ENCODE measurements around the gene WWTR1.

The WWTR1 gene

DNA sequence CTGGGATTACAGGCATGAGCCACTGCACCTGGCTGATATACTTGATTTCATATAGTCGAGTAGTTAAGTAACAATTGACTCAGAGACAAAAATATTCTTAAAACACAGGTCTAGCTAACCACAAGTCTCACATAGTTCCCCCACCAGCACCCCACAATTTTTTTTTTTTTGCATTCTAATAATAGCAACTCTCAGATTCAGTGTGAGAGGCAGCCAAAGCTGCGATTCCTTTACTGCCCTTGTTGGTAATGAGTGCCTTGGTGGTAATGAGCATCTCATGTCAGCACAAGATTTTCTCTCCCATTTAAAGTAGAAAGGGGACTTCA is 72.5 kb downstream of the WWTR1 start:
- no peak overlapping the region for H3K9ac ChIP-seq (ENCODE audit: low read length in 5 of 5)
- peaks cover 5 to 51% (median 23%) of the 10 kb centered on the region in 5 donors for H3K4me1 ChIP-seq (ENCODE audit: control insufficient read depth in 5 of 5, insufficient read depth in 5 of 5, low read length in 5 of 5)
- H3K9me3 ChIP-seq (ENCODE audit: control insufficient read depth in 5 of 5, low read length in 5 of 5), result no peaks in the 10 kb centered on the region
- H3K27ac ChIP-seq (ENCODE audit: low read depth, low read length), result no peak overlapping the region
- no peak overlapping the region for H3K4me3 ChIP-seq (ENCODE audit: low read depth in 1 of 5, low read length in 5 of 5)
- H3K27me3 ChIP-seq (ENCODE audit: control insufficient read depth in 5 of 5, insufficient read depth in 4 of 5, low read length in 5 of 5), result no peaks in the 10 kb centered on the region
- H3K36me3 ChIP-seq (ENCODE audit: control insufficient read depth in 5 of 5, insufficient read depth in 5 of 5, low read length in 5 of 5), result no peaks in the 10 kb centered on the region

DNA sequence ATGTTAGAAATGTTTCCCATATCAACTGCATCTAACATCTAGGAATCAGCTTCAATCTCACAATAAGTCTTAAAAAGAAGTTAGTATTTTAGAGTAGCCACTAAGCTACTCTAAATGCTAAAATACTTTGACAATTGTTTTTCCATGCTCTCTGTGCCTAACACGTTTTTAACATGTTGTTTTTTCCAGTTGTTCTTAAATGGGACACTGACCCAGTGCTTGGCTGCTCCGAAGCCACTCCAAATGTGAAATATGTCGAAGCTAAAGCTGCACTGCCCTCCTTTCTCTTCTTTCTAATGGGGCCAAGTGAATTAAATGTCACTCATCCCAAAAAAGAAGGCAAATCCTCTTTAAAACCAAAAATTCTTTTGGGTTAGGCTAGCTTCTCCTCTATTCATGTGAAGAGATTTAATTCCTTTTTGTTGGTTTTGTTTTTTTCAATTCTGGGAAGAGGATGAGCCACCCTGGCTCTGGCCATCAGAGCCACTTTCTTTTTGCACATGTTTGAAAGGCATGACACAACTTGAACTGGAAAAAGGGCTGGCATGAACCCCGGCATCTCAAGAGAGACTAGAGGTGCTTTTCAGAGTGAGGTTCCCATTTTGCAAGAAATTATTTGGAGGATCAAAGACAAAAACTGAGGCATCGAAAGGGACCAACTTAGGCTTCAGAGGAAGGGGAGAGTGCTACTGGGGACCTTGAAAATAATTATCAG is 73.7 kb downstream of the WWTR1 start:
- Histone ChIP-seq H3K36me3 (ENCODE audit: control insufficient read depth in 5 of 5, insufficient read depth in 5 of 5, low read length in 5 of 5) (no peaks in the 10 kb centered on the region), H3K27ac (ENCODE audit: low read depth, low read length) (peak overlapping the region; percentile 67), H3K4me1 (ENCODE audit: control insufficient read depth in 5 of 5, insufficient read depth in 5 of 5, low read length in 5 of 5) (peaks cover 5 to 62% (median 36%) of the 10 kb centered on the region in 5 donors), H3K9me3 (ENCODE audit: control insufficient read depth in 5 of 5, low read length in 5 of 5) (no peaks in the 10 kb centered on the region), H3K27me3 (ENCODE audit: control insufficient read depth in 5 of 5, insufficient read depth in 4 of 5, low read length in 5 of 5) (no peaks in the 10 kb centered on the region), H3K4me3 (ENCODE audit: low read depth in 1 of 5, low read length in 5 of 5) (no peak overlapping the region), H3K9ac (ENCODE audit: low read length in 5 of 5) (peak overlapping the region in 2 of 5 donors; percentile 4 to 43)

DNA sequence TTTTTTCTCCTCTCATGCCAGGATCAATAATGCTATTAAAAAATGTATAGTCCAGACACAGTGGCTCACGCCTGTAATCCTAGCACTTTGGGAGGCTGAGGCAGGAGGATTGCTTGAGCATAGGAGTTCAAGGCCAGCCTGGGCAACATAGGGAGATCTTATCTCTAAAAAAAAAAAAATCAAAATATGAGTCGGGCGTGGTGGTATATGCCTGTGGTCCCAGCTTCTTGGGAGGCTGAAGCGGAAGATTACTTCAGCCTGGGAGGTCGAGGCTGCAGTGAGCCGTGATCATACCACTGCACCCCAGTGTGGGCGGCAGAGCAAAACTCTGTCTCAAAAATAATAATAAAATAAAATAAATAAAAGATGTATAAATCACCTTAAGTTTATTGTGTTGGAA is 75.4 kb downstream of the WWTR1 start:
- peak overlapping the region; percentile 84 for H3K27ac ChIP-seq (ENCODE audit: low read depth, low read length)

DNA sequence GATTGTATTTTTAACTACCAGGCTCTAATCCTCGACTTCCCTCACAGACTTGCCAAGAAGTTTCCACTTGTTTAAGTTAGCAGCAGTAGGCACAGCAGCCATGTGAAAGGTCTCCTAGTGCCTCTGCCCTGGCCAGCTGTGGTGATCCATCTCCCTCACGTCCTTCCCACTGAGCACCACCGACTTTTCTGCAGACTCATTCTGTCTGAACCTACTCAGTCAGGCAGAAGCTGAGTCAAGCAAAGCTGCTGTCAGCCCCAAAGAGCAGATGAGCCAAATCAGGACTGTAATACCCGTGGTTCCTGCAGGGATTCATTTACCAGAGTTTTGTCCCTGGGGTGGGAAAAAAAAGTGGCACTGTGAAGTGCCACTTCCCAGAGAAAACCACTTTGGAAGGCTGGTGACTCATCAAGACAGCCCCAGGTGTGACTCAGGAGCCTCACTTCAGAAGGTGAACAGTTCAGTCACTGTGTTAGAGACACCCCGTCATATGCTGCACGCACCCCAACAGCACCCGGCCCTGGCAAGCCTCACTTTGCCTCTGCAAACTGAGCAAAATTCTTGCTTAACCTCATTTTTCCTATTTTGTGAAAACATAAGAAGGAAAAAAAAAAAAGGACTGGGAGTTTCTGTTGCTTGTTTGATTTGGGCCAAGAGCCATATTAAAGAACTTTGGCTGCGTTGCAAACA is 76.0 kb downstream of the WWTR1 start:
- Histone ChIP-seq H3K36me3 (ENCODE audit: control insufficient read depth in 5 of 5, insufficient read depth in 5 of 5, low read length in 5 of 5) (no peaks in the 10 kb centered on the region), H3K27me3 (ENCODE audit: control insufficient read depth in 5 of 5, insufficient read depth in 4 of 5, low read length in 5 of 5) (no peaks in the 10 kb centered on the region), H3K9me3 (ENCODE audit: control insufficient read depth in 5 of 5, low read length in 5 of 5) (no peaks in the 10 kb centered on the region), H3K27ac (ENCODE audit: low read depth, low read length) (peak overlapping the region; percentile 84), H3K9ac (ENCODE audit: low read length in 5 of 5) (peak overlapping the region in 2 of 5 donors; percentile 30 to 75), H3K4me3 (ENCODE audit: low read depth in 1 of 5, low read length in 5 of 5) (peak overlapping the region in 2 of 5 donors; percentile 16 to 38), H3K4me1 (ENCODE audit: control insufficient read depth in 5 of 5, insufficient read depth in 5 of 5, low read length in 5 of 5) (peaks cover 5 to 55% (median 36%) of the 10 kb centered on the region in 5 donors)

More for the DNA sequence above, 75.4 kb downstream of the WWTR1 start:
- Histone ChIP-seq H3K4me1 (ENCODE audit: control insufficient read depth in 5 of 5, insufficient read depth in 5 of 5, low read length in 5 of 5) (peaks cover 5 to 57% (median 33%) of the 10 kb centered on the region in 5 donors), H3K9ac (ENCODE audit: low read length in 5 of 5) (no peak overlapping the region), H3K9me3 (ENCODE audit: control insufficient read depth in 5 of 5, low read length in 5 of 5) (no peaks in the 10 kb centered on the region), H3K36me3 (ENCODE audit: control insufficient read depth in 5 of 5, insufficient read depth in 5 of 5, low read length in 5 of 5) (no peaks in the 10 kb centered on the region), H3K4me3 (ENCODE audit: low read depth in 1 of 5, low read length in 5 of 5) (no peak overlapping the region), H3K27me3 (ENCODE audit: control insufficient read depth in 5 of 5, insufficient read depth in 4 of 5, low read length in 5 of 5) (no peaks in the 10 kb centered on the region)

DNA sequence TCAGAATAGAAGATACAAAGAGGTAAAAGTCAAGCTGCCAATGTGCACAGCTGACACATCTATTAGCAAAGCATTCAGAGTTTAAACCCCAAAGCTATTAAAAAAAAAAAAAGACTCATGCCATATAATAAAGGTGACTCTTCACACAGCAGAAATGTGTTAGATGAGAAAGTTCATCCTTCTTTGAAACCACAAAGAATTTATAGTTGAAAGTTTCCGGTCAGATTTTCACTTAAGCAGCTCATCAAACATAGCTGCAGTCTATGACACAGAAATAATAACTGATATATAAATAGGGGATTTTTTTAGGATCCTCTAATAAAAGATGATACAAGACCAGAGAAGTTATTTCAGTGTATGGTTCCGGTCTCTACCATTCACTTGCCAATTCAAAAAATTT is 76.6 kb downstream of the WWTR1 start:
- Histone ChIP-seq H3K4me3 (ENCODE audit: low read depth in 1 of 5, low read length in 5 of 5) (no peak overlapping the region), H3K4me1 (ENCODE audit: control insufficient read depth in 5 of 5, insufficient read depth in 5 of 5, low read length in 5 of 5) (peaks cover 5 to 58% (median 37%) of the 10 kb centered on the region in 5 donors), H3K27ac (ENCODE audit: low read depth, low read length) (peak overlapping the region; percentile 84), H3K27me3 (ENCODE audit: control insufficient read depth in 5 of 5, insufficient read depth in 4 of 5, low read length in 5 of 5) (no peaks in the 10 kb centered on the region), H3K9me3 (ENCODE audit: control insufficient read depth in 5 of 5, low read length in 5 of 5) (no peaks in the 10 kb centered on the region), H3K9ac (ENCODE audit: low read length in 5 of 5) (no peak overlapping the region), H3K36me3 (ENCODE audit: control insufficient read depth in 5 of 5, insufficient read depth in 5 of 5, low read length in 5 of 5) (no peaks in the 10 kb centered on the region)

DNA sequence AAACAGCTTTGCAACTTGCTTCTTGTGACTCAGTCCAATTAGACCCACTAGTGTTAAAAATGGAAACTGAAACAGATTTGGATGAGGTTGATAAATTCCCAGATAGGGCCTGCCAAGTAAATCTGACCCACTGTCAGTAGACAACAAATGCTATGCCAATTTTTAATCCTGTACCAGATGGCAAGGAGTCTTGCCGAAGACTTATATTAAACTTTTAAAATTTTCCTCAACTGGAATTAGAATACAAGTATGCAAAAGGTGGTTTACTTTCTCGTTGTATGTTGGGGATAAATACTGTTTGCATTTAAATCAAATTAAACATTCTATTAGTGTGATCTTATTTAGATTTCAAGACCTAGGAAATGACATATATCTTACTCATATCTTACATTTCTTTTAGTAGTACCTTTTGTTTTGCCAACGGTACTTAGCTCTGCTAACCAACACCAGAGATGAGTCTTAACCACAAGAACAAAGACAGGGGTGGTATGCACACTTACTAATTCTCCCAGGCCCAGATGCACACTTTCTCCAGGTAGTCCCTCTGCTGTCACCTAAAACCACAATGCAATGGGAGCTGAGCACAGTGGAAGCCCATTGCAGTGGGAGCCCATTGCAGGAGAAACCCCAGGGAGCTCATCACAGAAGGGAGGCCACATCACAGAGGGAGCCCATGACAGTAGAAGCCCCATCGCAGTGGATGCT is 77.8 kb downstream of the WWTR1 start:
- Histone ChIP-seq H3K9me3 (ENCODE audit: control insufficient read depth in 5 of 5, low read length in 5 of 5) (no peaks in the 10 kb centered on the region), H3K27me3 (ENCODE audit: control insufficient read depth in 5 of 5, insufficient read depth in 4 of 5, low read length in 5 of 5) (no peaks in the 10 kb centered on the region), H3K4me1 (ENCODE audit: control insufficient read depth in 5 of 5, insufficient read depth in 5 of 5, low read length in 5 of 5) (peaks cover 9 to 70% (median 50%) of the 10 kb centered on the region in 5 donors), H3K9ac (ENCODE audit: low read length in 5 of 5) (peak overlapping the region in 1 of 5 donors; percentile 7), H3K4me3 (ENCODE audit: low read depth in 1 of 5, low read length in 5 of 5) (no peak overlapping the region), H3K36me3 (ENCODE audit: control insufficient read depth in 5 of 5, insufficient read depth in 5 of 5, low read length in 5 of 5) (no peaks in the 10 kb centered on the region), H3K27ac (ENCODE audit: low read depth, low read length) (peak overlapping the region; percentile 84)

DNA sequence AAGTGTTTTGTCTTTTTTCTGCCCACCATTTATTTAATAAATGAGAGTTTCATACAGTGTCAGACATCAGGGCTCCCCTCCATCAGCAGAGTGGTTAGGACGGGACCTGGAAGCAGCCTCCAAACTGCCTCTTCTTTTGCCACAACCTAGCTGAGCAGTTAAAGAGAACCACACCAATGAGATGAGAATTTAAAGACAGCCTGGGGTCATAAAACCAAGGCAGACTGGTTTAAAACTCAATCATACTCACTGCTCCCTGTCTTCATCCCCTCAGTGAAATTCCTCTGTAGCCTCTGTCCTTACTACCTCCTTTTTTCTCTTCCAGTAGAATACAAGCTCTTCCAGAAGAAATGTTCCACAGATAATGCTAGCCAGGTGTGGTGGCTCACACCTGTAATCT is 78.7 kb downstream of the WWTR1 start:
- Histone ChIP-seq H3K27ac (ENCODE audit: low read depth, low read length) (peak overlapping the region; percentile 84), H3K27me3 (ENCODE audit: control insufficient read depth in 5 of 5, insufficient read depth in 4 of 5, low read length in 5 of 5) (no peaks in the 10 kb centered on the region), H3K4me3 (ENCODE audit: low read depth in 1 of 5, low read length in 5 of 5) (no peak overlapping the region), H3K9me3 (ENCODE audit: control insufficient read depth in 5 of 5, low read length in 5 of 5) (no peaks in the 10 kb centered on the region), H3K4me1 (ENCODE audit: control insufficient read depth in 5 of 5, insufficient read depth in 5 of 5, low read length in 5 of 5) (peaks cover 9 to 68% (median 52%) of the 10 kb centered on the region in 5 donors), H3K9ac (ENCODE audit: low read length in 5 of 5) (no peak overlapping the region), H3K36me3 (ENCODE audit: control insufficient read depth in 5 of 5, insufficient read depth in 5 of 5, low read length in 5 of 5) (no peaks in the 10 kb centered on the region)

DNA sequence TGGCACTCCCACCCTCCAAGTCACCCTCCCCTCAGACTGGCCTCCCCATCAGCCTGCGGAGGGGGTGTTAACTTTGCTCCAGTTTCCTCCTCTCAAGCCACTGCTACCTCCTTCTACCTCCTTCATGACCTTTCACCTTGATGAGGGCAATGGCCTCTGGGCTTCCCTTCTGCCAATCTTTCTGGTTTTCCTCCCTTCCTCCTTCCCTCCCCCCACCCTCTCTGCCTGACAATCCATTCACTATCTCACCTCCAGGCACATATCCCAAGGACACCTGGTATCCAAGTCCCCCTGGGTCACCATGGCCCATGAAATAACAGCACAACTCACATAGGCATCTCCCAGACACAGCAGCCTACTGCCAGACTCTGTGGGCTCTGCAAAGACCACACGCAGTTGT is 80.0 kb downstream of the WWTR1 start:
- Histone ChIP-seq H3K27me3 (ENCODE audit: control insufficient read depth in 5 of 5, insufficient read depth in 4 of 5, low read length in 5 of 5) (no peaks in the 10 kb centered on the region), H3K27ac (ENCODE audit: low read depth, low read length) (no peak overlapping the region), H3K36me3 (ENCODE audit: control insufficient read depth in 5 of 5, insufficient read depth in 5 of 5, low read length in 5 of 5) (no peaks in the 10 kb centered on the region), H3K9ac (ENCODE audit: low read length in 5 of 5) (no peak overlapping the region), H3K9me3 (ENCODE audit: control insufficient read depth in 5 of 5, low read length in 5 of 5) (no peaks in the 10 kb centered on the region), H3K4me3 (ENCODE audit: low read depth in 1 of 5, low read length in 5 of 5) (no peak overlapping the region), H3K4me1 (ENCODE audit: control insufficient read depth in 5 of 5, insufficient read depth in 5 of 5, low read length in 5 of 5) (peaks cover 12 to 69% (median 53%) of the 10 kb centered on the region in 5 donors)

DNA sequence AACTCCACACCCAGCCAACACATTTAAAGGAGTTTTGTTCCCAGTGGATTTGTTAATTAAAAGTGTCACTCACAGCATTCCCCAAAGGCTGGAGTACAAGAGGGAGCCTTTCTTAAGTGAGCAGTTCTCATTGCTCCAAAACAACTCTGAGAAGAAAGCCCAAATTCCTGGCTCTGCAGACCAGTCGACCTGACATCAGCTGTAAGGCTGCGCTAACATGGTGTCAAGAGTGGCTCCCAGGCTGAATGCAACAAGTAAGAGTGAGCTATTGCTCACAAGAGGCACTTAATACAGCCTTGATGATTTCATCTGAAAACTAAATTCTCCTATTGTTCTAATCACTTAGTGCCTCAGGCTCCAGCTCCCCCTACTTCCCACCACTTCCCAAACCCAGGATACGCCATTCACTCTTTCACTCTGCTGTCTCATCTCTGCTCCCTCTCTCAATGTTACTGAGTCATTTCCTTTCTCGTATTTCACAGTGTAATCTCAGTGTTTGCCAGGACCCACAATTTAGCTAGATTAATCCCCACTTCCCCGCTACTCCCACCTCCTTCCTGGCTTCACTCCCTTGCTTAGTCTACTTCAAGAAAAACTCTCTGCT is 81.8 kb downstream of the WWTR1 start:
- H3K4me3 ChIP-seq (ENCODE audit: low read depth in 1 of 5, low read length in 5 of 5), result peak overlapping the region in 2 of 5 donors; percentile 13 to 29
- H3K27ac ChIP-seq (ENCODE audit: low read depth, low read length), result peak overlapping the region; percentile 57
- H3K36me3 ChIP-seq (ENCODE audit: control insufficient read depth in 5 of 5, insufficient read depth in 5 of 5, low read length in 5 of 5), result peaks cover 0 to 6% (median 0%) of the 10 kb centered on the region in 5 donors
- H3K4me1 ChIP-seq (ENCODE audit: control insufficient read depth in 5 of 5, insufficient read depth in 5 of 5, low read length in 5 of 5), result peaks cover 7 to 62% (median 43%) of the 10 kb centered on the region in 5 donors
- H3K9ac ChIP-seq (ENCODE audit: low read length in 5 of 5), result no peak overlapping the region
- H3K9me3 ChIP-seq (ENCODE audit: control insufficient read depth in 5 of 5, low read length in 5 of 5), result no peaks in the 10 kb centered on the region
- no peaks in the 10 kb centered on the region for H3K27me3 ChIP-seq (ENCODE audit: control insufficient read depth in 5 of 5, insufficient read depth in 4 of 5, low read length in 5 of 5)

All from subcutaneous abdominal adipose tissue (tissue), 5 donors.